ENCODE measurements around the gene VPS9D1.
"Not testable (repeated sequence)": the region's sequence is repeated elsewhere in the genome, so short reads cannot be mapped to it uniquely, and the experiment has no call there.

Gene VPS9D1

GRCh38 chr16:89664238-89664637 lies 56.5 kb downstream of the VPS9D1 start:
- DNase-seq (ENCODE audit: low spot score) = not testable (repeated sequence)

- DNase-seq (ENCODE audit: low spot score) = no peak
Observed at GRCh38 chr16:89661215-89661614, 59.5 kb downstream of the VPS9D1 start.

GRCh38 chr16:89660146-89660545 lies 60.6 kb downstream of the VPS9D1 start:
- DNase-seq (ENCODE audit: low spot score) = no peak

GRCh38 chr16:89658221-89658879 lies 62.3 kb downstream of the VPS9D1 start:
- no peak for DNase-seq (ENCODE audit: low spot score)

GRCh38 chr16:89657442-89658220 lies 63.1 kb downstream of the VPS9D1 start, which contains the start of the genes CHMP1A and SPATA33:
Gene CHMP1A (minus strand): TSS chr16:89657708. CDS start chr16:89657588, 120 bp downstream.
Gene SPATA33 (plus strand): TSS chr16:89657836. CDS start chr16:89657912, 76 bp downstream.
- peak; percentile 93 for DNase-seq (ENCODE audit: low spot score)

Measured in CD4-positive, alpha-beta T cell treated with Interleukin-2 at 100 ng/mL for 4 hours (primary cell).